GM19240 (cell line): ENCODE results near the gene GRB7.
"Not testable (repeated sequence)": the region's sequence is repeated elsewhere in the genome, so short reads cannot be mapped to it uniquely, and the experiment has no call there.

ENCODE experiments used
- DNase-seq: peaks from one replicate; pipeline ENCODE4 v3.0.0; 2011; ENCODE audit warnings: low spot score; ENCODE audit not compliant: insufficient read length

GRB7 gene

DNA sequence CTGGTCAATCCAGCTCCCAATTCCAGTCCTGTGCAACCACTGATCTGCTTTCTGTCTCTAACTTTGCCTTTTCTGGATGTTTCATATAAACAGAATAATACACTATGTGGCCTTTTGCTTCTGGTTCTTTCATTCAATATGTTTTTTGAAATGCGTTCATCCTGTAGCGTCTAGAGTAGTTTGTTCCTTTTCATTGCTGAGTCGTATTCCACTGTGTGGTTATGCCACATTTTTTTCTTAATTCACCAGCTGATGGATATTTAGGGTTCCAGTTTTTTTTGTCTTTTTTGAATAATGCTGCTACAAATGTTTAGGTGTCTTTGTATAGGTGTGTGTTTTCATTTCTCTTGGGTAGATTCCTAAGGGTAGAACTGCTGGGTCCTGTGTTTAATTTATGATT lies 5.2 kb upstream of the GRB7 start:
- no peak for DNase-seq

DNA sequence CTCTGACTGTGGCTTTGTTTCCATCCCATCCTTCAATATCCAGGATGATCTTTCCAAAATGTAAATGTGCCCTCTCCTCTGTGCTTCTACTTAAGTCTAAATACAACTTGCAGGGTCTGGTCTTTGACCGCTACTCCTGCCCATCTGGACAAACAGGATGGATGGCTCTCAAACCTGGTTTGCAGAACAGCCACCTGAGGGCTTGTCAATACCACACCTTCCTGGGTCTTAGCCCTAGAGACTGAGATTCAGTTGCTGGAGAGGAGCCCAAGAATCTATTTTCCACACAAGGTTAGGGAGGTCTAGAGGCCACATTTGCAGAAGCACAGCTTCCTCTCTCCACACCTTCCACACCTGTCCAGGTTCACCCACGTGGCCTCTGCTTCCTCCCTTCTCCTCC lies 1.9 kb upstream of the GRB7 start:
- no peak for DNase-seq

GRCh38 chr17:39736319-39737165 lies 1.2 kb upstream of the GRB7 start:
- no peak for DNase-seq

DNA sequence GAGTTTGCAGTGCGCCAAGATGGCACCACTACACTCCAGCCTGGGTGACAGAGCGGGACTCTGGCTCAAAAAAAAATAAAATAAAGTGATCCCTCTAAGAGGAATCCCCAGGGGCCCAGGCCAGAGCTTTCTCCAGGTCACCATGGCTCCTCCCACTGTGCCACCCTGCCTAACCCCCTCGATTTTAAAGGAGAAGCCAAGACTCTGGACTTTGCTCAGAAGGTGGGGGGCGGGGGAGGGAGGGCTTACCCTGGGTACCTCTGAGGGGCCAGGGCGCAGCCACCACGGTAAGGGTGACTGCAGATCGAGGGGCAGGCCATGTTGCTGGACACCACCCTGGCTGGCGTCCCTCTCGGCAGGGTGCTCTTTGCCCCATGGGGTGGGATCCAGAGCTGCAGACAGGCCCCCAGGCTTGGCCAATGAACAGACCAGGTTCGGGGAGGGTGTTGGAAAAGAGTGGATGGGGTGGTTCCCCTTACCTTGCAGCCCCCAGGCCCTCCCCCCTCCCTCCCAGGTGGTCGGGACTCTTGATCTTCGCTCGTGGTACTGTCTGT lies 455 bp upstream of the GRB7 start:
- DNase-seq = no peak

GRCh38 chr17:39738568-39738901 lies 797 bp downstream of the GRB7 start:
- DNase-seq = no peak

DNA sequence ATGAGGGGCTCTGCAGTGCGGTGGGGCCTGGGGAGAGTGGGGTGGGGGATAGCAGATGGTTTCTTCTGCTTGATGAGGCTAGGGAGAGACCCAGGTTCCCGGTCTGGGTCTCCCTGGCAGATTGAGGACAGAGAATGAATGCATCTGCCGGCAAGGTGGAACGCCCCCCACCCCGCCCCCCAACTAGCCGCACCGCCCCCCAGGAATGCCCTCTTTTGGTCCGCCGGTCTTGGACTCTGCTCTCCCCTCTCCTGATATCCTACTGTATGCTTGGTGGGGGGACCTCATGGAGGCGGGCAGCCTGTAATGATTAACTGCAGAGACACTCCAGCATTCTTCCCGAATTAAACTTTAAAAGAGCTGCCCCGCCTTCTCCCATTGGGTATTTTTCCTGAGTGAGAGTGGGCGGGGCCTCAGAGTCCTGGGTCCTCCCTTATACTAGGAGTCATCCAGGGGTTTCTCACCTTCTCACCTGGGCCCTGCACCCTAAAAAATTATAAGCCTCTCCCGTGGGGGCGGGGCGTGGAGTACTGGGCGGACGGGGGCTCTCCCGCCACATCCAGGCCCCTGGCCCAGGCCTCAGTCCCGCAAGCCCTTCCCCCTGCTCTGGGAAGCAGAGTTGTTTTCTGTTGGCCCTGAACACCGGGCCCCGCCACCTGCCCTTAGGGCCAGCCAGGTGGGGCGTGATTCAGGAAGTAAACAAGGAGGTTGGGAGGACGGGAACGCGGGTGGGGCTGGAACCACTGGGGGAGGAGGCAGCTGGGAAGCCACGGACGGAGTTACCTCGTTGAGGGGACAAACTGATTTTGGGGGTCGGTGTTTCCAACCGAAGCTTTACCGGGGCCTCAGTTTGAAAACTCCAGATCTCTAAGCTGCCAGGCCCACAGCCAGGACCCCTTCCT lies 1.5 kb downstream of the GRB7 start:
- no peak for DNase-seq

- no peak for DNase-seq
These were observed 2.2 kb downstream of the GRB7 start for GRCh38 chr17:39739885-39740356.

DNA sequence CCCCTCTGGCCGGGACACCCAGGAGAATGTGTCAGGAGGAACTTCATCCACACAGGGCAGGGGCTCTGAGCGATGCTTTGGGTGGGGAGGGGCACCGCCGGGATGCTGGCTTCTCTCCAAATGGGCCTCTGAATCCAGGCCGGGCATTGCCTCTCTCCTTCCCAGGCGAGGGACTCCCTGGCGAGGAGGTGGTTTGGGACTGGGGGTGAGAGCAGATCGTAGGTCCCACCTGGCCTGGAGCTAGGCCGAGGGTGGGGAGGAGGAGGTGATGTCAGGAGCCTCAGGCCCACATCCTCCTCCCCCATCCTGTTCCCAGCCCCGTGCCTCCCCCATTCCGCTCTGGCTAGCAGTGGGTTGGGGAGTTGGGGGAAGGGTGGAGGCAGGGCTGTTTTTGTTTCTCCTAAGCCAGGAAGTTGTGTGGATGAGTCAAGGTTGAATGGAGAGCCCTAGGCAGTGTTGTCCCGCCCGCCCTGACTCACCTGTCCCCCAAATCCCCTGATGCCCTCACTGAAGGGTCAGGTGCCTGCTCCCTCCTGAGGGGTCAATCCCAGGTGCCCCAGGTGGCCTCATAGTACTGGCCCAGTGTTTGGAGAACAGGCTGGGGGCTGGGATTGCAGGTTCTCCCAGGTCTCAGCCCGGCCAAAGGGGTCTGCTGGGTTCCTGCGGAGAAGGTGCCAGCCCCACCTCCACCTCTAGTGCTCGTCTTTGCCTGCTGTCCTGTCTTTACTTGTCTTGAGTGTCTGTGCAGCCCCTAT lies 2.8 kb downstream of the GRB7 start:
- no peak for DNase-seq

DNA sequence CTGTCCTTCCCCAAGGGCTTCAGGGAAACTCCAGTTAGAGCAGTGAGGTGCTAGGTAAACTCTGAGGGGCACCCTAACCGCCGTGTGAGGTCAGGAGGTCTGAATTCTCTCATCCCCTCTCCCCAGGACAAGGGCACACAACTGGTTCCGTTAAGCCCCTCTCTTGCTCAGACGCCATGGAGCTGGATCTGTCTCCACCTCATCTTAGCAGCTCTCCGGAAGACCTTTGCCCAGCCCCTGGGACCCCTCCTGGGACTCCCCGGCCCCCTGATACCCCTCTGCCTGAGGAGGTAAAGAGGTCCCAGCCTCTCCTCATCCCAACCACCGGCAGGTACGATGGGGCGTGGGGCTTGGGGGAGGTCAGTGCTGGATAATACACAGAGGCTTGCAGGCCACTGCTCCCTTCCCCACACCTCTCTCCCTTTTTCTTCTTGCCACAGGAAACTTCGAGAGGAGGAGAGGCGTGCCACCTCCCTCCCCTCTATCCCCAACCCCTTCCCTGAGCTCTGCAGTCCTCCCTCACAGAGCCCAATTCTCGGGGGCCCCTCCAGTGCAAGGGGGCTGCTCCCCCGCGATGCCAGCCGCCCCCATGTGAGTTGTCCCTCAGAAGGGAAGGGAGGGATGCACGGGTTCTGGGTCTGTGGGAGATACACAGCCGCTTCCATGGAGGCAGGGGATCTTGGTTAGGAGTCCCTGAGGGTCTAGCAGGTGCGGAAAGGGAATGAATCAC lies 4.6 kb downstream of the GRB7 start:
- DNase-seq = no peak

DNA sequence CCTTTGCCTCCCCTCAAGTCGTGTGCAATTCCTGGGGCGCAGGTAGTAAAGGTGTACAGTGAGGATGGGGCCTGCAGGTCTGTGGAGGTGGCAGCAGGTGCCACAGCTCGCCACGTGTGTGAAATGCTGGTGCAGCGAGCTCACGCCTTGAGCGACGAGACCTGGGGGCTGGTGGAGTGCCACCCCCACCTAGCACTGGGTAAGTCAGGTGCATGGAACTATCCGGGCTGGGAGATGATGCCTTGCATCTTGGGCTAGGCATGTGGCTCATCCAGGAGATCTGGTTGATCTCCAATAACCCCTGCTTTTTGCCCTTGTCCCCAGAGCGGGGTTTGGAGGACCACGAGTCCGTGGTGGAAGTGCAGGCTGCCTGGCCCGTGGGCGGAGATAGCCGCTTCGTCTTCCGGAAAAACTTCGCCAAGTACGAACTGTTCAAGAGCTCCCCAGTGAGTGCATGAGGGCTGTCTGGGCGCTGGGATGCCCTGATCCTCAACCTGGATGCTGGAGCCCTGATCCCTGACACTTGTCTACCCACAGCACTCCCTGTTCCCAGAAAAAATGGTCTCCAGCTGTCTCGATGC lies 5.2 kb downstream of the GRB7 start:
- DNase-seq = no peak

- no peak for DNase-seq
These were observed 6.5 kb downstream of the GRB7 start for GRCh38 chr17:39744075-39744835.

- no peak for DNase-seq
These were observed 7.1 kb downstream of the GRB7 start for GRCh38 chr17:39744836-39745215.

- no peak for DNase-seq
These were observed 7.8 kb downstream of the GRB7 start for GRCh38 chr17:39745335-39746144.

DNA sequence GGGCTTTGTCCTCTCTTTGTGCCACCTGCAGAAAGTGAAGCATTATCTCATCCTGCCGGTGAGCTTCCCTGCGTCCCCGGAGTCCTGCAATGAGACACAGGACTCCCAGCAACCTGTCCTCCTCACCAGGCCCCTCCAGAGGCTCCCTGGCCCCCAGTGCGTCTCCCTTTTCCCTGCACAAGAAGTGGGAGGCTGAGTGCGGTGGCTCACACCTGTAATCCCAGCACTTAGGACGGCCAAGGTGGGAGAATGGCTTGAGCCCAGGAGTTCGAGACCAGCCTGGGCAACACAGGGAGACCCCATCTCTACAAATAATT lies 8.4 kb downstream of the GRB7 start:
- no peak for DNase-seq

DNA sequence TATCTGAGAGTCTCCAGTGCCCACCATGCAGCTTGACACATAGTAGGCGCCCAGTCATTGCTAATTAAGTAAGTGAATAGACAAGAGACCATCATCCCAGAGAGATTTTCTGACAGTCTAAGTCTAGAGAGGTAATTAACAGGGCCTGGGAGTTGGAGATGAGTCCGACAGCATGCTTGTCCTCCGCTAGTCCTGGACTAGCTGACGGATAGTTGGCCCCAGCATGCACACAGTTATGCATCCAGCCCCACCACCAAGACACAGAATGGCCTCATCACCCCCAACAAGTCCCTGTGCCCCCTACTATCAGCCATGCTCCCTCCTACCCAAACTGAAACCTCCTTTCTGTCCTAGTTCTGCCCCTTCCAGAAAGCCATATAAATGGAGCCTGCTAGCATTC lies 10.0 kb downstream of the GRB7 start:
- DNase-seq = no peak

GRCh38 chr17:39748444-39749034 lies 10.8 kb downstream of the GRB7 start:
- not testable (repeated sequence) for DNase-seq

- DNase-seq = no peak
These were observed 12.6 kb downstream of the GRB7 start for GRCh38 chr17:39750131-39751015.
